ENCODE data around the gene DNAJC6.
"Not testable (repeated sequence)": the region's sequence is repeated elsewhere in the genome, so short reads cannot be mapped to it uniquely, and the experiment has no call there.

DNAJC6 gene

DNA sequence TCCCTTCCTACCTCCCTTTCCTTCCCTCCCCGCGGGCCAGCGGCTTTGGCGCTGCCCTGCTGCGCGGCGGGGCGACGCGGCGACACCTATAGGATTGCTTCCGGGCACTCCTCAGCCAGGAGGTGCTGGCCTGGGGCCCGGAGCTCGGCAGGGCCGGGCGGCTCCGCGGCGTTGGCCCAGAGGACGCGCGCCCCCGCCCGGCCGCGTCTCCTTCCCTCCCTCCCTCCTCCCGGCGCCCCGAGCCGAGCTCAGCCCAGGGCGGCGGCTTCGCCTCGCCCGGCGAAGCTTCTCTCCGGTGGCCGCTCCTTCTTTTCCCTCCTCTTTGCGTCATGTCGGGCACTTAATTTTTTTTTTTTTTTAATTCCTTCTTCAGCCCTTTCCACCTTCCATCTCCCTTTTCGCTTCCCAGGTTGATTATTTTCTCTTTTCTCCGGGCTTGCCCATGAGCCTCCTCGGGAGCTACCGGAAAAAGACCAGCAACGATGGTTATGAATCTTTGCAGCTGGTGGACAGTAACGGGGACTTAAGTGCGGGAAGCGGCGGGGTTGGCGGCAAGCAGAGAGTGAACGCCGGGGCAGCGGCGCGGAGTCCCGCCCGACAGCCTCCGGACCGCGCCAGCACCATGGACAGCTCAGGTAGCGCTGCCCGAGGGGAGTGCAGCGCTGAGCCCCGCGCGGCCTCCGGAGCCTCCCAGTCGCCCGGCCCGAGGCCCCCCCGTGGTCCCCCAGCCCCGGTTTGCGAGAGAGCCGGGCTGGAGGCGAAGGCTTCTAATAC is at the start of gene DNAJC6:
Gene DNAJC6 (plus strand): TSS at position 240 of the 774 bp plus-strand sequence. CDS start 203 bp downstream, at position 443.
- DNase-seq = peak; percentile 75

DNA sequence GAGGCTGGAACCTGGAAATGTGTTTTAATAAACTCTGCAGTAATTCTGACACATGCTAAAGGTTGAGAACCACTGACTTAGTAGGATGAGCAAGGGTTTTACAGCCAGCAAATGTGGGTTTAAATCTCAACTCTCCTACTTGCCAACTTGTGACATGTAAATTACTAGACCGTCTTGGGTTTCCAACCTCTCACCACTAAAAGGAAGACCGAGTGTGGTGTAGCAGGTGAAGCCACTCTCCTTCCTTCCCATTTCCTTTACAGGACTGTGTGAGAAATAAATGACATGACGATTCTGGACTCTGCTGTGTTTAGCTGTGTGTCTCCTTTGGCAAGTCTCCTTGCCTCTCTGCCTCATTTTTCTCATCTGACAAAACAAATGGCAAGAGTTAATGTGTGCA is 49.5 kb upstream of the DNAJC6 start:
- no peak for DNase-seq

- DNase-seq = peak; percentile 63
Observed at GRCh38 chr1:65260851-65261473, 48.4 kb upstream of the DNAJC6 start.

DNA sequence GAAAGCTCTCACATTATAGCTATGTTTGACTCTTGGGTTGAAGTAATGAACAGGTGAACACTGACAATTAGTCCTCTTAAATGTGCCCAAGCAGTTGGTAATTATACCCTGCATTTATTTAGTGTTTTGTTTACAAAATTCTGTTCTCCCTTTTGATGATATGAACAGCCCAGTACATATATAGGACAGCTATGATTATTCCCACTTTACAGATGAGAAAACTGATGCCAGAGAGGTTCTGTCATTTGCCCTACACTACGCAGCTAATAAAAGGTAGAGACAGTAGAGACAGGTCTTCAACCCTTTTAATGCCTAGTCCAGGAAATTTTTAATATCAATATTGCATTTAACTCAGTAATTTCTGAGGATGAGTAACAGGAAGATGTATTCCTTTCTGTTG is 46.1 kb upstream of the DNAJC6 start:
- no peak for DNase-seq

DNA sequence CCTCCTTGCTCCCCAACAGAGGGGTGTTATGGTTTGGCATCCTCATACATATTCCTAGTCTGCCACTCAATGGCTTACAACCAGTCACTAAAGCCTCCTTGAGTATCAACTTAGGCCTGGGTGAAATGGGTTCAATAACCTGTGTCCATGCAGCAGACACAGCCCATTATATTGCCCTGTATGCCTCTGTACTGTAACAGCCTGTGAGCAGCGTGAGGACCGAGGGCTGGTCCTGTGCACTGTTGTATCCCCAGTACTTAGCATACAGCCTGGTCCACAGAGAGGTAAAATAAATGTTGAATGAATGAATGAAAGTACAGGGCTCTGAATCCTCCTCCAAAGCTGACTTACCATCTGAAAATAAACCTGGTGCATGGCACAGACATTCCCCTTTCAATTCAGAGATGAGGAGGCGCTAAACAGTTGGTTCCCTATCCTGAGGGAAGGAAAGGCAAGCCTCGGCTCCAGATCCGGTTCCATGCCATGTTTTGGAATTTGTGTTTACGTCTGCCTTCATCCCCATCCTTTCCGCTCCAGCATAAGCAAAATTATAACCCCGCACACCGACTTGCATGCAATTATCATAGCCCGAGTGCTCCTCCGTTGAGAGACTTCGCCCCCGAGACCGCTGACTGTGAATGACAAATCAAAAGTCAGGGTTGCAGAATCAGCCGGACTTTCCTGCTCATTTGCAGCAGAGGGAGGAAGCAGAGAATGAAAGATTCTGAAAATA is 45.0 kb upstream of the DNAJC6 start:
- DNase-seq = peak; percentile 68

GRCh38 chr1:65265296-65265650 is 44.1 kb upstream of the DNAJC6 start:
- no peak for DNase-seq

GRCh38 chr1:65265651-65266351 is 43.5 kb upstream of the DNAJC6 start:
- DNase-seq = peak; percentile 72

DNA sequence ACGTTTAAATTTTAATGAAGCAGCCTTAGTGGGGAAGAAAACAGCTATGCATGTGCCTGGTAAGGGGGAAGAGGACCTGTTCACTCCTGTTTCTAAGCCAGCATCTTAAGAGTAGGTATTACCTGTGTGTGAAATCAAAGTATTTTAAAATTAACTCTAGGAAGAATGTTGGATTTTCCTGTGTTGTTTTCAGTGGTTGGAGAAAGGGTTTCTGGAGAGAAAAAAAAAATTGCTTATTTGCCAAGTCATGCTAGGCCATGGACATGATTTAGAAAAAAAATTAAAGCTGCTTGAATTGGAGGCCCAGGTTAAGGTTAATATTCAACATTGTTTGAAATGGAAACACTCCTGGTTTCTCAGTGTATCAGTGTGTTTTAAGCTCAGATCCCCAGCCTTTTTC is 42.9 kb upstream of the DNAJC6 start:
- DNase-seq = no peak

DNA sequence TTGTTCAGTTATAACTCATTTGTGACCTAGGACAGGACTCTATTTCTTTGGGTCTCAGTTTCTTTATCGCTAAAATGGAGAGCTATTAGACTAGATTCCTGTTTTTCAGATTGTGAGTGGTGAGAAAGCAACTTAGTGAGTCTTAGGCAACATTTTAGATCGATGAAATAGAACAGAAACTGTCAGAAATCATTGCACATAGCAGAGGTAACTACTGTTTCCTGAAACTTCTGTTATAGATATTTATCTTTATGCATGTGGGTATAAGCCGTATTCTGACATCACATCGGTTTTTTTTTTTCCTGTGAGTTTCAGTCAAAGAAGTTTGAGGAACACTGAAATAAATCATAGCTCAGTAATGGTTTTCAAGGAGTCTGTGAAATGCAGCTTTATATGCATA is 42.1 kb upstream of the DNAJC6 start:
- no peak for DNase-seq

DNA sequence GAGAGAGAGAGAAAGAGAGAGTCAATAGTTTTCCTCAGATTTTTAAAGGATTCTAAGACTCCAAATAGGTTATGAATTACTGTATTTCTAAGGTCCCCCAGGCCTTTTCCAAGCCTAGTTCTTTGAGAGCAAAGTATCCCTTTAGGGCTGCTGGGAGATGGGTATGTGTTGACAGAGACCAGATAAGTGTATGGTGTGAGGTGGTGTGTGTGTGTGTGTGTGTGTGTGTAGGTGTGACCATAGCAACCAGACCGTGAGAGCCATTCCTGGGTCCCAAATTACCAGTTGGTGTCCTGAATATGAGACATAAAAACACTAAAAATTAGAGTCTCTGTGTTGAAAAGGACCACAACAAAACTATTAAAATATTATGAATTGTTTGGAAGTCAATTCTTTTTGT is 41.7 kb upstream of the DNAJC6 start:
- DNase-seq = no peak

DNA sequence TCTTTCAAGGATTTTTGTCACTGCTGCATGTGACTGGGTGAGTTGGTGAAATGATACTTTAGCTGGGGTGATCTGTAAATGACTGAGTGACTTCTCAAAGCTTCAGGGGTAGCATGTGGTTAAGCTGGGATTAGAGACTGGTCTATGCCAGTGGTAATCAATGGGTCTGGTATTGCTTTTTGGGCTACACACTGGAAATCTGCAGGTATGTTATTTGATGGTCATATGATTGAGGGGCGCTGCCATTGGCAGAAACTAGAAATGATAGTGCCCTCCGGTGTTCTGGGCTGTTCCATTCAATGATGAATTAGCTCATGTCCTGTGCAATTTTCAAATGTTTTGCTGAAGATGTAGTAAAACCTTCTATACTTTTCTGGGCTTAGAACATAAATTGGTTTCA is 39.7 kb upstream of the DNAJC6 start:
- DNase-seq = no peak

DNA sequence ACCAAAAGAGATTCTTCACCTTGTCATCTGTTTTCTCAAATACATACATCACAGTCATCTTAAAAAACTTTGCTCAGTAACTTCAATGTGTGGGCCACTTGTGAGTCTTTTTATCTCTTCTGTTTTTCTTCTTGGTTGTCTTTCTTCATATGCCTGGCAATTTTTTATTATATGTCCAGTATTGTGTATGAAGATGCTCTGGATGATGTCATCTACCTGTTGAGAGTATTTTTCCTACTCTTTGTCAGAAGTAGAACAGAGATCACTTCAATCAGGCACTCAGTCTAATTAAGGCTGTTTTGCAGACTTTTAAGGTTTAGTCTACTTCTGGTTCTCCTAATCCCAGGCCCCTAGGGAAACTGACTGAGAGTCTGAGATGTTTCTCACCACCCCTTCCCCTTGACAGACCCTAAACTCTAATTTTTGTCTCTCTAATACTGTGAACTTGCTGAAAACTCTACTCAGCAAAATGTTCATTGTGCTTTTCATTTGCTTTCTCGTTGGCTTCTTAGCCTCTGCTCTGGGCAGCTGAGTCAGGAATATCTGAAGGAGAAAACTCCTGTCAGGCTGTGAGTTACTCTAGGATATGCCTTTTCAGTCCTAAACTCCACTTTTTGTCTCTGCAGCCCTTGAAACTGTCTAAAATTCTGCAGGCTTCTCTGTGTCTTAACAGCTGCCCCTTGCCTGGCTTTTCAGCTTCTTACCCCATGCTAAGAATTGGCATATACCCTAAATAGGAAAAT is 33.0 kb upstream of the DNAJC6 start:
- no peak for DNase-seq

- DNase-seq = no peak
Observed at GRCh38 chr1:65277605-65278347, 31.6 kb upstream of the DNAJC6 start.

DNA sequence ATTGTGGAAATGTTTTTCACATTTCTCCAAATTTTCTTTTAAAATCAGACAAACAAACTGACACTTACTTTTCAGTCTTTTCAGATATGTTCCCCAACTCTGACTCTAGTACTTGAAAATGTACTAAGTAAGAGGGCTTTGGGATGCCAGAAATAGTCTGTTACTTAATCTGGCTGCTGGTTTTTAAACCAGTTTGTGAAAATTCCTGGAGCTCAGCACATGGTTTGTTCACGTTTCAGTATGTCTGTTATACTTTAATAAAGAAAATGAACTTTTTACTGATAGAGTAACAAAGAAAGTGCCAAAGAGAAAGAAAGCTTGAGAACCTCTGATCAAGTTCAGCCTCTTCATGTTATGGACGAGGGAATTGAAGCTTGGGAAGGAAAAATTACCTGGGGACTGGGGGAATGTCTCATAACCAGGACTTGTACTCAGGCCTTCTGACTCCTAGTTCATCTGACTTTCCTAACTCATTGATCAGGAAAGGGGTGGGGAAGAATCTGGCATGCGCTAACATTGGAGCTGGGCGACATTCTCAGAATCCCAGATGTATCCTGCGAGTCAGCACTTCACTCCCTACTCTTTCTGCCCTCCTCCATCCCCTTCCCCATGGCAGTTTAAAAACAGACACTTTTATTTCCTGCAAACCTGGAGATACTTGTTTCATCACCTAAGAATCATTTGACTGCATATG is 30.8 kb upstream of the DNAJC6 start:
- DNase-seq = no peak

GRCh38 chr1:65279070-65279779 is 30.1 kb upstream of the DNAJC6 start:
- DNase-seq = no peak

GRCh38 chr1:65281846-65282245 is 27.5 kb upstream of the DNAJC6 start:
- no peak for DNase-seq

GRCh38 chr1:65284229-65284628 is 25.1 kb upstream of the DNAJC6 start:
- no peak for DNase-seq

GRCh38 chr1:65289449-65289848 is 19.9 kb upstream of the DNAJC6 start:
- no peak for DNase-seq

DNA sequence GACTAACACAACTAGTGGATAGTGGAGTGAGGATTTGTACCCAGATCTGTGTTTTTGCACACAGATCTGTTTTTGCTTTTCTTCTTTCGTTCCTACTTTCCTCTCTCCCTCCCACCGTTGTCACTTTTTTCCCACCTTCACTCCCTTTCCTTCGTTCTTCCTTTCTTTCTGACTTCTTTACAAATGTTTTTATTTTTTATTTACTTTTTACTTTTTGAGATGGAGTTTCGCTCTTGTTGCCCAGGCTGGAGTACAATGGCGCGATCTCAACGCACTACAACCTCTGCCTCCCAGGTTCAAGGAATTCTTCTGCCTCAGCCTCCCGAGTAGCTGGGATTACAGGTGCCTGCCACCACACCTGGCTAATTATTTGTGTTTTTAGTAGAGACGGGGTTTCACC is 17.5 kb upstream of the DNAJC6 start:
- not testable (repeated sequence) for DNase-seq

DNA sequence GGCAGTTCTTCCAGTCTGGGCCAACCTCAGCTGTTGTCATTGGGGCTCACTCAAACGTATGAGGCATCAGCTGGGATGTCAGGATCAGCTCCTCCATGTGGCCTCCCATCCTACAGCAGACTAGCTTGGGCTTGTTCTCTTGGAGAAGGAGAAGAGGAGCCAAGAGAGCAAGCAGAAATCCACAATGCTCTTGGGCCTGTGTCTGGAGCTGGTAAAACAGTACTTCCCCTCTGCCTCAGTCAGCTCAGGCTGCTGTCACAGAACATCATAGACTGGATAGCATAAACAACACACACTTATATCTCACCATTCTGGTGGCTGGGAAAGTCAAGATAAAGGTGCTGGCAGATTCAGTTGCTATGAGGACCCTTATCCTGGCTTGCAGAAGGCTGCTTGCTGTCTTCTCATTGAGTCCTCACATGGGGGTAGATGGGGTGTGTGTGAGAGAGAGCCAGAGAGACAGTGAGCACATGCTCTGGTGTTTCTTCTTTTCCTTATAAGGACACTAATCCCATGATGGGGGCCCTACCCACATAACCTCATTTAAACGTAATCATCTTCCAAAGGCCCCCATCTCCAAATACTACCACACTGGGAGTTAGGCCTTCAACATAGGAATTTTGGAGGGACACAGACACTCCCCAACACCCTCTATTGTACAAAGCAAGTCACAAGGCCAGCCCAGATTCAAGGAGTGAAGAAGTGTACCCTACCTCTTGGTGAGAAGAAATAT is 16.3 kb upstream of the DNAJC6 start:
- no peak for DNase-seq

Measured in midbrain (tissue), 1 donor.